Activated T-cell treated with anti-CD3 and anti-CD28 coated beads for 1 hour (primary cell): Measurements from ENCODE around the gene TLR5.

ENCODE experiments used
- DNase-seq: peaks from one replicate; pipeline ENCODE4 v3.0.0-alpha.2; 2020; ENCODE audit warnings: low read depth

TLR5 gene

DNA sequence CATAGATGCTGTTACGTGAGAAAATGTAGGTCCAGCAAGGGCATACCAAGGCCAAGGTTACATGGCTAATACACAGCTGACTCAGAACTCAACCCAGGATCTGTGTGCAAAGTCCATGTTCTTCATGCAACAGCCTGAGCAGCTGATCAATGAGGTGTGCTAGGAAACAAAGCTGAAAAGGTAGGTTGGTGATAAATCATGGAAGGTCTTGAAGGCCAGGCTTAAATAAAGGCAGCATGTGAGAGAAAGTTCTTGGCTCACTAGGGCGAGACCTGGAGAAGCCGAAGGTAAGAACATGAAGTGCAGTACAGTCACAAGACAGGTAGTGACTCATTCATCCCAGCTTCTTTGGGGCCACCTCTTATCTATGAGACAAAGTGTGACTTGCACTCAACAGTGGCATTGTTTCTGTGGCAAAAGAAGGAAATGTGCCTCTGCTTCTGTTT lies 33.4 kb downstream of the TLR5 start:
- no peak for DNase-seq

DNA sequence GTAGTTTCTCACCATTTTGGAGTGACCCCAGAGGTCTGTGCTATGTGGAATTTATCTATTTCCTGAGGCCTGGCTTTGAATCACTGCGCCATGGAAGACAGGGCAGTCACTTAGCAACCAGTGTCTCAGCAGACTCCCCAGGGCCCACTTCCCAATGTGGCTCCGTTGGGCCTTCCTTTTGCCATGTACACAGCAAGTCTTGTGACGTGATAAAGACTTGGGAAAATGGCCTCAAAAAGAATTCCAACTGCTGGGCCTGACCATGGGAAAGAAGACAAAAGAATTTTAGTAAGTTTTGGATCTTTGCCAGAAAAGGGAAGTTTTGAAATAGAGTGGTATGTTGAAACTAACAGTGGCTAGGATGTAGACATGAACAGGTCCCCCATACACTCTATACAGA lies 36.2 kb downstream of the TLR5 start:
- no peak for DNase-seq

DNA sequence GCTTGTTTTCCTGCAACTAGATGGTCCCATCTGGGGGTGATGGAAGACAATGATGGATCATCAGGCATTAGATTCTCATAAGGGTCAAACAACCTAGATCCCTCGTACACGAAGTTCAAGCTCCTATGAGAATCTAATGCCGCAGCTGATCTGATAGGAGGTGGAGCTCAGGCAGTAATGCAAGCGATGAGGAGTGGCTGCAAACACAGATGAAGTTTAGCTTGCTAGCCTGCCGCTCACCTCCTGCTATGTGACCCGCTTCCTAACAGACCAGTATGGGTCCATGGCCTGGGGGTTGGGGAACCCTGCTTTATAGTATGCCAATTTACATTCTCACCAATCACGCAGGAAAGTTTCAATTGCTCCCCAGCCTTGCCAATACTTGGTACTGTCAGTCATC lies 37.5 kb downstream of the TLR5 start:
- no peak for DNase-seq

DNA sequence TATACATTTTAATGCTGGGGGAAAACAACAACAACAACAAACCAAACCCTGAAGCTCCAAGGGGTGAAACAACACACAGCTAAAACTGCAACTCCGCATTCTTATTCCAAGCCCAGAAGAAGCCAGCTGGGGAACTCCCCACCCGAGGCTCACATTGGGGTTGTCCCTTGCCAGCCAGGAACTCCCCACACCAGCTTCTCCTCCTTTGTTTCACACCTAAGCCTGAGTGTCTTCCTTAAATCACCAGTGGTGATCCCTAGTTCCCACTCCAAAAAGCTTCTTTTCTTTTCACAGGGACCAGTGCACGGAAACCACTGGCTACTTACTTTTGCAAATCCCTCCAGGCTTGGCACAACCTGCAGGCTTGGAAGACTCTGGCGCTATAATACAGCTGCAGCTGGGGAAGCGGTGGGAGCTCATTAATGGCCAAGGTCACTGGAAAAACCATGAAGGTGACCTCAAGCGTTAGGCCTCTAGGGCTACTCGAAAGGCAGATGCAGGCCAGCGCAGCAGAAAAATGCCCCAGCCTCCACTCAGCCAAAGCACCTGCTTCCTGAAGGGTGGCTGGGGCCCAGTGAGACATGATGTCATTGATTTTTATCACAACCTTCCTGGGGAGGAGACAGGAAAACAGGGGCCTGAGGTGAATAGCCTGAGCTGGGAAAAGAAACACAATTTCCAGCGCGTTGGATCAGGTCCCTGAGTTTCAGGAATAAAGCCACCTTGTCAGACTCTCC lies 40.1 kb downstream of the TLR5 start:
- DNase-seq, result no peak

DNA sequence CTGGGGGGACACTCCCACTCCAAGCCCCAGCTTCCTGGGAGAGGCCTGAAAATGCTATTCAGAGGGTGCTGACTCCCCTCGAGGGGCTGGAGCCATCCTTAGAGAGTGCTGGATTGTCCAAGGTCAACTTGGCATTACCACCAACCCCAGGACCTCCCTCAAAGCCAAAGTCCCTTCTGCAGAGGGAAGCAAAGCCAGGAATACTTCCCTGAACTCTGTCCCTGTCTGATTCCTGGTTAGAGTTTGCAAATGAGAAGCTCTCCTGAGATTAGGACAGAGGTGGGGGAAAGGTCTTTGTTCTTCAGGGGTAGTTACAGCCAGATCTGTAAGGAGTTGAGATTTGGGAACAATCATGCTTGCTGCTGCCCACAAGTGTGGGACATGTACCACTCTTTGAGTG lies 45.3 kb downstream of the TLR5 start:
- no peak for DNase-seq

DNA sequence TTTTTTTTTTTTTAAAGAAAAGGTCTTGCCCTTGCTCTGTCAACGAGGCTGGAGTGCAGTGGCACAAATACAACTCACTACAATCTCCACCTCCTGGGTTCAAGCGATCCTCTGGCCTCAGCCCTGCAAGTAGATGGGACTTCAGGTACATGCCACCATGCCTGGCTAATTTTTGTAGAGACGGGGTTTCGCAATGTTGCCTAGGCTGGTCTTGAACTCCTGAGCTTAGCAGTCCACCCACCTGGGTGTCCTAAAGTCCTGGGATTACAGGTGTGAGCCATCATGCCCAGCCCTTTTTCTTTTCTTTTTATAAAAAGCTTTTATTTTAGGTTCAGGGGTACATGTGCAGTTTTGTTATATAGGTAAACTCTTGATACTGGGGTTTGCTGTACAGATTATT lies 47.2 kb downstream of the TLR5 start:
- DNase-seq, result no peak

DNA sequence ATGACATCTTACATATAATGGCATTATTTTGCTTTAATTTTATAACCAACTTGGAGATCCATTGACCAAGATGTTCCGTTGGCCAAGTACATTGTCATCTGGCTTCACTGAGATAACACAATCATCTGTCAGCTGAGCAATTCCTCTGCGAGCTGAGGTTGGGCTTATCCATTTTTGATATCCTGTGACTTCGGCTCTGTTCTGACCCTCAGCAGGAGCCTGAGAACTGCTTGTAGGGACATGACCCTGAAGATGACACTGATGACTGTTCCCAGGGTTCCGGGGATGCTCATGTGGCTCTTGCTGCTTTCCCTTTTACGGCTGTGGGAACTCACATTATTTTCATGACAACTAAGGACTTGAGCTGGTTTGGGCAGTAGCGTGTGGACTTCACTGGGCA lies 51.2 kb downstream of the TLR5 start:
- DNase-seq, result no peak

DNA sequence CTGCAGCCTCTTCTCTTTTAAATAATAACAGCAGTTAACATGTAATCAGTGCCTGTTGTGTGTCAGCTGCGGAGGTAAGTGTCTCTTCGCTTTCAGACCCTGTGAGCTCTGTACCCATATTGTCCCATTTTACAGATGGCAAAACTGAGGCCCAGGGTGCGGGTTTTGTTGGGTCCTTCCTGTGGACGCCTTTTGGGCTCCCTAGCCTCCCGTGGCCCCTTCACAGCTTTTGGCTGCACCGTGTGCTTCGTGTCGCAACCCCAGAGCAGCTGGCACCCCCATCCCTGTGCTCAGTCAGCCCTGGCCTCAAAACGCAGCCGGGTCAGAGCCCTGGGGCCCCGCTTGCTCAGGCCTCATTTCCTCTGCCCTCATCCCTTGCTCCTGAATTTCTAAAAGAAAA lies 53.8 kb downstream of the TLR5 start:
- DNase-seq, result no peak

DNA sequence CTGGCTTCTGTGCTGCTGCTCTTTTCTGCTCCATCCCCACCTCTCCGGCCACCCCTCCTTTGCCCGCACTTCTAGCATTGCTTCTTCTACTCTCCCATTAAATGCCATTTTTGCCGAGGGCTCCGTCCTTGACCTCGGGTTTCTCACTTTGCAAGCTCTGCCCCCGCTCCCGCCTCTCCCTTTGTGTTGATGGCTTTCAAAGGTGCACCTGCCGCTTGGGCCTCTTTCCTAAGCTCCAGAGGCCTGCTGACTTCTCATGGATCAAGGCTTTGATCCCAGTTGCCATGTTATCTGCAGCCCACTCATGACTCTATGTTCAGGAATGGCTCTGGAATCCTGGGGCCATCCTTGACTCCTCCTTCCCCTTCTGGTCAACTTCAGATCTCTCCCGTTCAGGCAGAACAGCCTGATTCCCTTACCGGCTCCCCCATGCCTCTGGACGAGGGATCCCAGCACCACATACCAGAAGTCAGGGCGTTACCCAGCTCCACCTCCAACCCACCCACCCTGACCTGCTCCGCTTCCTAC lies 54.3 kb downstream of the TLR5 start:
- no peak for DNase-seq

DNA sequence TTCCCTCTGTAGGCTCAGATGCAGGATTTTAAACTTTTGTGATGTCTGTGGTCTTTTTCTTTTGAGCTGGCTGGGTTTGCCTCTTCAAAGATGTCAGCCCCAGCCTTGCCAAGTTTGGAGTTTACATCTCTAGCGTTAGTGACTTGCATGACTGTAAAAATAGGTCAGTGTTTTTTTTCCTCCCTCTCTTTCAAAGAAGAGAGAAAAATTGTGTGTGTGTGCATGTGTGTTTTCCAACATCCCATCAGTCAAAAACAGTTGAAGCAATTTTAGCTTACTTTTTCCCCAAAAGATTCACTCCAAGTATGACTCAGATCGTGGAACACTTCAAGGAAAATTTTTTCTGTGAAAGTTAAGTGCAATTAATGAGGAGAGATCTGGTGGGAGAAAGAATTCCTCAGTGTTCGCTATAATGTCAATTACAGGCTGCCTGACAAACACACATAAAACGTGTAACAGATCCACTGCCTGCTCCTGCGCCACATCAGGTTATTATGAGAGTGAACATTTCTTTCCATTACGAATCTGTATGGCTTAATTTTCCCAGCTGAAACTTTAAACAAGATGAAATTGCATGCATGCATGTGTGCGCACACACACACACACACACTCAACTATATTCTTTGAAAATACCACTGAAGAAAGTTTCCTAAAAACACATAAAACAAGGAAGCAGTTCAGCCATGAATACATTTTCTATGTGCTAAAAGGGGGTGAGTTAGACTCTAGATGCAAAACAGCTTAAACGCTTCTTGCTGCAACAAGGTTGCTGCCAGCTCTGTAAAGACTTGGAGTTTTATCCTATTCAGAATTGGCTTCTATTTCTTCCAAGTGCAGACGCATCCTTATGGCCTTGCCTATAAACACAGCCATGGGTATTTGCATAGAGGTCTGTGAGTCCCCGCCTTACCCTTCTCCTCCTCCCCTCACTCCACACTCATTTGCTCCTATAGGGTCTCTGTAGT lies 55.5 kb downstream of the TLR5 start:
- no peak for DNase-seq

DNA sequence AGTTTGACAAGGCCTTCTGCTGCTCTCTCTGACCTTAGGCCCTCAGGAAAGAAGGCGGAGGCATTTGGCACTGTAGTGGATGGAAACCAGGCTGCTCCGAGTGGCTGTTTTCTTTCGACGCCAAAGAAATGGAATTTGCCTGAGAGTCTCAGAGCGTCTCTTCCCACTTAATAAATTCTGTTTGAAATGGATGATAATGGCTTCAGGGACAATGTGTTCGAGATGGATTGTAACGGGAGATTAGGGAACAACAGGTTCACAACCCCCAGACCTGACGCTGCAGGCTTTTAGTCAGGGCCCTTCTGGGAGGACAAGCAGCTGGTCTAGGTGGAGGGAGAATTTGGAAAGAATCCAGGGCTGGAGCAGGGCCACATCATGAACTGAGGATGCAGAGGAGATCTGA lies 58.6 kb downstream of the TLR5 start:
- no peak for DNase-seq

DNA sequence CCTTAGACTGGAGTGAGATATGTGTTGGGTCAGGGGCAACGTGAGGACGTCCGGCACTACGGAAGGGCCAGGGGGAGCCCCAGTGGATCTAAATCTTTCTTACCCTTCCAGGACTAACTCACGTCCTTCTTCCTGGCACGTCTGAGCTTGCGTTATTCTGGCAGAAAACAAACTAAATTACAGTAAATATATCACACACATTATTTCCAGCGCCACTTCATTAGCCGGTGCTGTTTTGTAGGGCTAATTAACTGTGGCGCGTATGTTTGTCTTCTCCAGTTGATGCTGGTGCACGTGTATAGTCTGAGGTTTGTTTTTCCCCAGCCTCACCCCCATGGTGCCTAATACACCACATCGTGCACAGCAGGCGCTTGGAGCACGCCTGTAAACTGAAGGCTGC lies 59.2 kb downstream of the TLR5 start:
- no peak for DNase-seq

DNA sequence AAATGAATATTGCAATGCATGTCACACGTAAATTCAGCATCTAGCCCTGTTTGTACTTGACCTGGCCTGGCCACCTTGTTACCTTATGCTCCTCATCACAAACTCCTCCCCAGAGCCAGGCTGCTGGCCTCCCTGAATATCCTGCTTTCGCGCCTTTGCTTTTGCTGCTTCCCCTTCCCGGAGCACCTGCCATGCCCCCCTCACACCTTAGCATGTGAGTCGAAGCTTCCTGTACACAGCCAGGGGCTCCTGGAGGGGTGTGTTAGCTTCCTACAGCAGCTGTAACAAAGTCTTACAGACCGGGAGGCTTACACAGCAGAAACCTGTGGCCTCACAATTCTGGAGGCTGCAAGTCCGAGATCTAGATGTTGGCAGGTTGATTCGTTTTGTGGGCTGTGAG lies 60.1 kb downstream of the TLR5 start:
- DNase-seq, result no peak

DNA sequence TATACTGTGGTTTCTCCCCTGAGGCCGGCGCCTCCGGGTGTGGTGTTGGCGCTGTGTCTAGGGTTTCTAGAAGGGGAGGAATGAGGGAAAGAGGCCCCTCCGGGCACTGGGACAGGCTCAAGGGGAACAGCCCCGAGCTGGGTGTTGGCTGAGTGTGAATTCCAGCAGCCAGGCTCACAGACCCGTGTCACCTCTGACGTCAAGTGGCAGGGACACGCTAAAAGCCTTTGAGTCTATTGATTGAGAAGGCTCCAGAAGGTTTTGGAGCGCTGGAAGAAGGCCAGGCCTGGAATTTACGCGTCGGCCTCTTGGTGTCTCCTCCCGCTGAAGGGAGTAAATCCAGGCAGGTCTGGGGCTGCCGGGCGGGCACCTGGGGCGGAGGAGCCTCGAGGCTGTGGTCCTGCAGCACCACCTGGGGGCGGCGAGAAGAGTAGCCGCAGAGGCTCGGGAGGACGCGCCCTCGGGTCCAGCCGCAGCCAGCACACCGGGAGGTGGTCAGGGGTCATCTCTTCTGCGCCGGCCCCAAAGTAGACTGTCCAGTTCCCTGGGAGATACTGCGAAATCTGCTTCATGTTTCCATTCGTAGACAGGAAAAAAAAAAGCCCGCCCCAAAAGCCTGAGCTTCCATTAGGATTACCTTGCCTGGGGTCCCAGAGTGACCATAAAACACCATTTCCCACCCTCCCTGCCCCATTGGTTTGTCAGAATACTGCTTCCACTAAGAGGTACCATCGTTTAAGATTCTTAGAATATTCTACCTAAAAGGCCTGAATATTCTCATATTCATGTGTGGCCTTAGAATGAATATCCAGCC lies 61.7 kb downstream of the TLR5 start:
- DNase-seq, result peak; percentile 64

DNA sequence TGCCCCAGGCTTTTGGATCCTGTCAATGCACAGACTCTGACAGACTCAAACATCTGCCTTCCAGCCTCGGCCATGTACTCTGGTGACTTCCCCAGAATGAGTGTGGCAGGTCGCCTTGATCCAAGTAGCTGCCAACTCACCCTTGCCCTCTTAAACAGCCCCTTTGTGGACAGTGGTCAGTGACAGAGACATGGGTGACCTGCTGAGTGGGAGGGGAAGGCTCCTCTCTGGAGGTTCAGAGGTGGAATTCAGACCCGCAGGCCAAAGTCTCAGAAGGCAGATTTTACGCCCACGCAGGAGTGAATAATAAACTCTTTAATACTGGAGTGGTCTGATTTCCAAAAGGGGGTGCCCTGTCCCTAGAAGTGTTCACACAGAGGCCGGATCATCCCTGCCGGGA lies 63.5 kb downstream of the TLR5 start:
- DNase-seq, result no peak

DNA sequence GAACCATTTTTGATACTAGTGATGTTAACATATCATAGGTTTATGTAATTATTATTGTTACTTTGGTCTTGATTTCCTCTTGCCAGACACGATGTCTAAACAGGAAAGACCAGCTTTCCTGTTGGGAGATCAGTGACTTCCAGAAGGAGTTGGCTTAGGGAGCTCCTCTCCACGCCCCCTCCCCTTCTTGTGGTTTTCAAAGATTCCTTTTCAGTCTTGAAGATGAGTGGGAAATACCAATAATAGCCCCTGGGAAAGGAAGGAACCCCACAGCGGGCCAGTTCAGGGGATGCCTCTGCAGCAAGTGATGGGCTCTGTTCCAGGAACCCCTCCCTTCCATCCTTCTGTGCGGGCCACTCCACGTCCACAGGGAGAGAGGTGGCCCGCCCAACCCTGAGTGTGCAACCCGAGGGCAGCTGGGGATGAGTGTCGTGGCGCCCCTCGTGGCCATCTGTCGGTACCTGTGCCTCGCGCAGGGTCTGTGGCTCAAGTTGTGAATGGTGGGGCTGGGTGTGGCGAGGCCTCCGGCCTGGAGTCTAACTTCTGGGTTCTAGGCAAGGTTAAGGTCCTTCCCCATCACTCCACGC lies 65.7 kb downstream of the TLR5 start:
- no peak for DNase-seq

DNA sequence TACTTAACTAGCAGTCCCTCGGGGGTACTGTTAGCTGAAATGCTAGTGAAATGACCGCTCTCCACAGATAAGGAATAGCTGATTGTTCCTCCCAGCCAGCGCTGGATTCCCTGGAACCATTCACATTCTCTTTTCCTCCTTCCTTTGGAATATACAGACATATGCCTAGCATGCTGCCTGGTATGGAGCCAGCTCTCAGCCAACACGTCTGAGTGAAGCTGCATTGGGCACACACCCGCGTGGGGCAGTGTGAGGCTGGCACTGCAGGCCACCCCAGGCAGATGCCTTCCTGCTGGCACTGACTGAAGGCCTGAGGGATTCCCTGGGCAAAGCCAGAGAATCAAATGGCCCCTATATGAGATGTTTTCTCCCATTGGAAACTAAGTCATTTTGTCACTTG lies 66.7 kb downstream of the TLR5 start:
- DNase-seq, result no peak

DNA sequence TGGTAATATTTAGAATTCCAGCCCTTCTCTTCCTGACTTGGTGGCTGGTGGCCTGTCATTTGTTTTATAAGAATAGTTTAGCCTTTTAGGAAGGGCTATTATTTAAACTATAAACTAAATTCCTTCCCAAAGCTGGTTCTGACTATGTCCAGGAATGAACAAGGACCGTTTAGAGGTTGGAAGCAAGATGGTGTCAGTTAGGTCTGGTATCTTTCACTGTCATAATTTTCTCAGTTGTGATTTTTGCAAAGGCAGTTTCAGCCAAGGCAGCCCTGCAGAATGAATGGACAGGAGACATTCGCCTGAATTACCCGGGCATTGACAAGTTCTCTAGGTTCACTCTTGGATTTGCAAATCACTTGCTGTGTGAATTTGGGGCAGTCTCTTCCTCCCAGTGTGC lies 67.2 kb downstream of the TLR5 start:
- no peak for DNase-seq

DNA sequence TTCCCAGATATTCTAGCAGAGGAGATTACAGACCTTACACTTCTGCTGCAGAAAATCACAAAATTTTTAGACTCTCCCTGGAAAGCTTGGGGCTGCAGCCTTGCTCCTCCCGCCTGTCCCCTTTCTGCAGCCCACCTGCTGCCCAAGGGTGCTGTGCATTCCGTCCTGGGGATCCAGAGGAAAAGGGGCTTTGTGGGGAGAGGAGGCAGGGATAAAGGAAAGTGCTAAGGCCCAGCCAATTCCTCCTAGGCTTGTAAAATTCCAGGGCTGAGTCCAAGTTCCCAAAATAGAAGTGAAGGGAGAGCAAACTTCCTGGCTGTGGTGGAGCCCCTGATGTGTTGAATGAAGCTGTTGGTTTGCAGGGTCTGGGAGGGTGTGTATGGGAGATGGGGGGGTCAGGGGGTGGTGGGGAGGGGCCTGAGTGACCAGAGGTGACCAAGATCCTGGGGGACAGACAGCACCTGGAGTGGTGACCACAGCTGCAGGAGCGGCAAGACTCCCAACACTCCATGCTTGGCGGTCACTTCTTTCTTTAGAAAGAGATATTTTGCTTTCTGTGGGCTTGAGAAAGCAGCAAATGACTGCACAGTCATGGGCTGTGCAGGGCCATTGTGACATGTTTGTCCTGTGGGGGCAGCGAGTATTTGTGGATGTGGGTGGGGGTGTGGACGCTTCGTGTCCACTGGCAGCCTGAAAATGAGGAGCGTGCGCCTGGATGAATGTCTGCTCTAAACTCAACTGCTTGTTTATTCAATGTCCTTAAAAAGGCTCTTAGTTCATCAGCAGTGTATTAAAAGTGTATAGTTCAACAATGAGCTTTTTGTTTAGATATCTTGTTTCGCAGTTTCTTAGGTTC lies 68.4 kb downstream of the TLR5 start:
- DNase-seq, result no peak

DNA sequence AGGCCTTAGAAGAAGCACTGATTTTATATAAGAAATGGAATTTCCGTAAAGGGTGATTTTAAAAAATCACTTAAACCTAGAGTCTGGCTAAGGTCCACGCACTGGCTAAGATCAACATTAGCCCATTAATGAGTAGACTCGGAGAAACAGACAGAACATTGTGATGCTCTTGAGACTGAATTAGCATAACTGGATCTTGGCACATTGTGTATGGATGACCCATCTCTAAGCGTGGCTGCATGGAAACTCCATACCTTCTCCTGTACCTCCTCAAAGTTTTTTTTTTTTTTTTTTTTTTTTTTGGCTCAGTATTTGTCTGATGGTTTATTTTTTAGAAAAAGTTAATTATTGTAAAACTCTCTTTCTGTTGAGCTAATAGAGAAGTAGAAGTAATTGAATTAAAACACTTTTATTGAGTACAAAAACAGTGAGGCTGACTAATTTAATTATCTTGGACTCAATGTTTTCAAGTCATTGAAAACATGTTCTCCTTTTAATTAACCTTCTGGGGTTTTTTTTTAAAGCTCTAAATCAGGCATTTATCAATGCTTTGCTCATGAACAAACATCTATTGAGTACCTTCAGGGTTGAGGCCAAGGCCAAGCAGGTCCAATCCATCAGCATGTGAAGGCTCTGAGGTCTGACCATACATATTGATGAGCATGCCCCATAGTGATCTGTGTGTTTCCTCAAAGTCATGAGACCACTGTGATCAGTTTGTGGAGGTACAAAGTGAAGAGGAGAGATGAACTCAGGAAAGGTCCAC lies 74.0 kb downstream of the TLR5 start:
- no peak for DNase-seq
